ENCODE data around the gene SLK.

SLK gene

DNA sequence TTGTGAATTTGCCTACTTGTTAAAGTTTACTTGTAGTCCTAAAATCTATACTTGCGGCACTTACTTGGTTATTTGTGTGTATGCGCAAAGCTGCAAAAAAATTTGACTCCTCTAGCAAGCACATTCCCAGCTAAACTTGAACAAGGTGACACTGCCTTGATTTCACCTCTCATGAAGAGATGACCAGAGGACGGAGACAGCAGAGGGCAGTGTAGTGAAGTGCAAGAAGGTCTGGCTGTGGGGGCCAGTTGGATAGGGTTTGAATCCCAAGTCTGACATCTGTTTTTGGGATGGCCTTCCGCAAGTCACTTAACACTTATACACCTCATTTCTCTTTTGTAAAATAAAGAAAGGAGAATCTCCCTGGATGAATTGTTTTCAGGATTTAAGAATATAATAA lies 15.7 kb downstream of the SLK start:
- no peak for DNase-seq (ENCODE audit: low read depth)
- TF ChIP-seq, protein P1, sequence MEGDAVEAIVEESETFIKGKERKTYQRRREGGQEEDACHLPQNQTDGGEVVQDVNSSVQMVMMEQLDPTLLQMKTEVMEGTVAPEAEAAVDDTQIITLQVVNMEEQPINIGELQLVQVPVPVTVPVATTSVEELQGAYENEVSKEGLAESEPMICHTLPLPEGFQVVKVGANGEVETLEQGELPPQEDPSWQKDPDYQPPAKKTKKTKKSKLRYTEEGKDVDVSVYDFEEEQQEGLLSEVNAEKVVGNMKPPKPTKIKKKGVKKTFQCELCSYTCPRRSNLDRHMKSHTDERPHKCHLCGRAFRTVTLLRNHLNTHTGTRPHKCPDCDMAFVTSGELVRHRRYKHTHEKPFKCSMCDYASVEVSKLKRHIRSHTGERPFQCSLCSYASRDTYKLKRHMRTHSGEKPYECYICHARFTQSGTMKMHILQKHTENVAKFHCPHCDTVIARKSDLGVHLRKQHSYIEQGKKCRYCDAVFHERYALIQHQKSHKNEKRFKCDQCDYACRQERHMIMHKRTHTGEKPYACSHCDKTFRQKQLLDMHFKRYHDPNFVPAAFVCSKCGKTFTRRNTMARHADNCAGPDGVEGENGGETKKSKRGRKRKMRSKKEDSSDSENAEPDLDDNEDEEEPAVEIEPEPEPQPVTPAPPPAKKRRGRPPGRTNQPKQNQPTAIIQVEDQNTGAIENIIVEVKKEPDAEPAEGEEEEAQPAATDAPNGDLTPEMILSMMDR (IDR thresholded peaks at IDR 0.05; ENCODE audit: insufficient read depth, low read depth, low read length, missing control alignments), result no peak
- no peak overlapping the region for H3K4me3 ChIP-seq (ENCODE audit: low read length)

DNA sequence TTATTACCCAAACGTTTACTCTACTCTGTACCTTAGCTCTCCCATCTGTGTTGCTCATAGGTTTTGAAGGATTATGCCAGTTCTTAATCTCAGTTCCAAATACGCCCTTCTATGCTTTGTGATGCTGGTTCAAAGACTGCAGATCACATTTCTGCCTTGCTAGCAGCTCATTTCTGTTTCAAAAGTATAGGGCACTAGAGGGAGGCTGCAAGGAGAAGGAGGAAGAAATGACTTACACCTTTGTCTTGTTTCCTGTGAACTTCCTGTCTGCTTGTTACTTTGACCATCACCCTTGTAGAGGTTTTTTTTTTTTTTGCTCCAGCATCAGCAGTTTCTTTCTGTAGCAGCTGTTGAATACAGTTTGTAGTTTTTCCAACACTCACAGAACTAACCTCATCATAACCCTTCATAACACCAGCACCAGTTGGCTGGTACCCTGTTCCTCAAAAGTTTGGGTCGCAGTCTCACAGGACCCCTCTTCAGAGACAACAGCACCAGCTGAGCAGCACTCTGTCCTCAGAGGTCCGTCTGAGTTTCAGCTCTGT lies 16.5 kb downstream of the SLK start:
- no peak overlapping the region for H3K4me3 ChIP-seq (ENCODE audit: low read length)
- TF ChIP-seq, protein P1 (IDR thresholded peaks at IDR 0.05; ENCODE audit: insufficient read depth, low read depth, low read length, missing control alignments), result no peak
- no peak for DNase-seq (ENCODE audit: low read depth)

DNA sequence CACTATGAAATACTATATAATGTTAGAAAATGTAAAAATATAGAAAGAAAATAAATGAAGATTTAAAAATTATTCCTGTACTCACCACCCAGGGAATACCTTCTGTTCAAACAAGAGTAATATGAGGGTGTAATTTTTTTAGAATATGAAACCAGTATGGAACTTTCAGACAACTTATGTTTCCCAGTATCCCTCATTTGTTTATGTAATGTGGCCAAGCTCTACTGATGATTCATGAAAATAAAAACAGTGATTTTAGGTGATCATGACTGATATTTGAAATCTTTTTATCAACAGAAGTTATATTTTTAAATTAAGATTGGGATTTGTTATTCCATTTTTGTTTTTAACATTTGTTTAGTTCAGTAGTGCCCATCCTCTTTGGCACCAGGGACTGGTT lies 18.8 kb downstream of the SLK start:
- H3K4me3 ChIP-seq (ENCODE audit: low read length), result no peak overlapping the region
- no peak for DNase-seq (ENCODE audit: low read depth)
- TF ChIP-seq, protein P1 (IDR thresholded peaks at IDR 0.05; ENCODE audit: insufficient read depth, low read depth, low read length, missing control alignments), result no peak

DNA sequence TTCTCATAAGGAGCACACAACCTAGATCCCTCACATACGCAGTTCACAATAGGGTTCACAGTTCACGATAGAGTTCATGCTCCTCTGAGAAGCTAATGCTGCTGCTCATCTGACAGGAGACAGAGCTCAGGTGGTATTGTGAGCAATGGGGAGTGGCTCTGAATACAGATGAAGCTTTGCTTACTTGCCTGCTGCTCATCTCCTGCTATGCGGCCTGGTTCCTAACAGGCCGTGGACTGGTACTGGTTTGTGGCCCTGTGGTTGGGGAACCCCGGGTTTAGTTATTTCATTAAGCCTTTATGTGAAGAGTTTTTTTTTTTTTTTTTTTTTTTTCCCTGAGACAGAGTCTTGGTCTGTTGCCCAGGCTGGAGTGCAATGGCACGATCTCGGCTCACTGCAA lies 19.4 kb downstream of the SLK start:
- H3K4me3 ChIP-seq (ENCODE audit: low read length), result no peak overlapping the region
- DNase-seq (ENCODE audit: low read depth), result no peak
- TF ChIP-seq, protein P1 (IDR thresholded peaks at IDR 0.05; ENCODE audit: insufficient read depth, low read depth, low read length, missing control alignments), result no peak

DNA sequence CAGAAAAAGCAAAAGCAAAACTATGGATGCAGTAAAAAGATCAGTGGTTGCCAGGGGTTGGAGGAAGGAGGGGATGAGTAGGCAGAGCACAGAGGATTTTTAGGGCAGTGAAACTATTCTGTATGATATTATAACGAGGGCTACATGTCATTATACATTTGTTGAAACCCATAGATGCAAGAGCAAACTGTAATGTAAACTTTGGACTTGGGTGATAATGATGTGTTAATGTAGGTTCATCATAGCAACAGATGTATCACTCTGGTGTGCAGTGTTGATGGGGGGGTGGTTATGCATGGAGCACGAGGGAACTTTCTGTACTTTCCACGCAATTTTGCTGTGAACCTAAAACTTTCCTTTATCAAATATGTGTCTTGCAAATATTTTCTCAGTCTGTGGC lies 23.2 kb downstream of the SLK start:
- no peak for DNase-seq (ENCODE audit: low read depth)
- TF ChIP-seq, protein P1 (IDR thresholded peaks at IDR 0.05; ENCODE audit: insufficient read depth, low read depth, low read length, missing control alignments), result no peak
- no peak overlapping the region for H3K4me3 ChIP-seq (ENCODE audit: low read length)

DNA sequence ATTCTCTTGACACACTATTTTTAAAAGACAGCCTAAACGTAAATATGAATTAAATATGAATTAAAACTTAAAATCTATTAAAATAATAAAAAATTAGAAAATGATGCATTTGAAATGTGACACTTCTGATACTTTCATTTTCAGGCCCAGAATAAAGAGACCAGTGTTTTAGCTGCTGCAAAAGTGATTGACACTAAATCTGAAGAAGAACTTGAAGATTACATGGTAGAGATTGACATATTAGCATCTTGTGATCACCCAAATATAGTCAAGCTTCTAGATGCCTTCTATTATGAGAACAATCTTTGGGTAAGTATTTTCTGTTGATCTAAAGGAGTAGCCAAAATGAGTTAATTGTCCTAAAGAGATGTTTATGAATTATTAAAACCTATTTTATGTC lies 23.6 kb downstream of the SLK start:
- no peak overlapping the region for H3K4me3 ChIP-seq (ENCODE audit: low read length)
- TF ChIP-seq, protein P1 (IDR thresholded peaks at IDR 0.05; ENCODE audit: insufficient read depth, low read depth, low read length, missing control alignments), result no peak
- no peak for DNase-seq (ENCODE audit: low read depth)

DNA sequence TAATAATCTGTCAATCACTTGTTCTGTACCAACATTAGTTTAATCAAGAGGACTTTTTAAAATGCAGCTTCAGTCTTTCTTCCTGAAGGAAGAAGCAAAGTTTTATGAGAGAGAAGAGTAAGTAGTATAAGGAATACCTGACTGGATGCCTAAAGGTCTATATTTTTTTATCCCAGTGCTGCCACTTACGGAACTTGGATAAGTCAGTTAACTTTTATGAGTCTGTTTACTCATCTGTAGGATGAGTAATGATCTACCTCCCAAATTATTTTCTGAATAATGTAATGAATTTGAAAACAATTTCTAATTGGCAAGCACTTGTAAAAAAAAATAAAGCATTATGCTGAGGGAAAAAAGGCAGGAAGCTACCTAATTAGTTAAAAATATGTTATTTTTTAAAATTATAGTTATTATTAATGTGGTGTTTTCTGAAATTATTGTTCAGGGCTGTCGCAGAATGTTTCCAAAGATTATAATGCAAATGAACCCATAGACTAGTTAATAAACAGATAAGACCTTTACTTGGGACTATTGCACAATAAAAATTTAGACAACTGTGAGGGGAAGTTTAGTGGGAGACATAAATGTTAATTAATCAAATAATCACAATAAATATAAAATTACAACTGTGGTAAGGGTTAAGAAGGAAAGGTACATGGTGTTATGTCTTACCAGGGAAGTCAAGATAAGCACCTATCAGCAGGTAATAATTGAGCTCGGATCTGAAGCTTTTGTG lies 24.6 kb downstream of the SLK start:
- no peak for DNase-seq (ENCODE audit: low read depth)

More for the DNA sequence above, 24.6 kb downstream of the SLK start:
- H3K4me3 ChIP-seq (ENCODE audit: low read length), result no peak overlapping the region
- TF ChIP-seq, protein P1 (IDR thresholded peaks at IDR 0.05; ENCODE audit: insufficient read depth, low read depth, low read length, missing control alignments), result no peak

Data from epithelial cell of esophagus (primary cell).